ENCODE measurements around the gene MUL1. TPM values are rescaled to one million over a fixed set of nuclear protein-coding genes. Genes with fewer than 3 reads are reported as not detected.
"Not testable (repeated sequence)": the region's sequence is repeated elsewhere in the genome, so short reads cannot be mapped to it uniquely, and the experiment has no call there.

The MUL1 gene
- total RNA-seq, 4 donors from 2014 or later = 24.5 to 71.3 (median 42.7) TPM

GRCh38 chr1:20498116-20498515, 9.8 kb downstream of the MUL1 start:
- H3K27me3 ChIP-seq = no peaks in the 10 kb centered on the region
- H3K27ac ChIP-seq (replicated peaks in 1 of 4) = no peak overlapping the region
- WGBS = 84% methylated on average over 7 of the region's 7 CpGs
- peaks cover 11 to 19% (median 19%) of the 10 kb centered on the region in 4 donors for H3K4me1 ChIP-seq
- H3K36me3 ChIP-seq = peaks cover 37 to 66% (median 63%) of the 10 kb centered on the region in 4 donors
- no peak for DNase-seq (ENCODE audit: extremely low spot score)
- no peak overlapping the region for H3K4me3 ChIP-seq
- H3K9me3 ChIP-seq = no peaks in the 10 kb centered on the region
- intact Hi-C loops (cut with DNase I) = no loop called here
- TF ChIP-seq POLR2A (IDR thresholded peaks at IDR 0.05; ENCODE audit: low read depth) = no peak
- no peak for TF ChIP-seq CTCF (IDR thresholded peaks at IDR 0.05)
- no peak for TF ChIP-seq EP300 (IDR thresholded peaks at IDR 0.05)
- TF ChIP-seq POLR2AphosphoS5 (IDR thresholded peaks at IDR 0.05) = no peak

GRCh38 chr1:20497506-20497905, 10.4 kb downstream of the MUL1 start:
- no peaks in the 10 kb centered on the region for H3K27me3 ChIP-seq
- no peak for DNase-seq (ENCODE audit: extremely low spot score)
- H3K4me1 ChIP-seq = peaks cover 11 to 23% (median 20%) of the 10 kb centered on the region in 4 donors
- intact Hi-C loops (cut with DNase I) = no loop called here
- no peaks in the 10 kb centered on the region for H3K9me3 ChIP-seq
- TF ChIP-seq EP300 (IDR thresholded peaks at IDR 0.05) = no peak
- TF ChIP-seq POLR2A (IDR thresholded peaks at IDR 0.05; ENCODE audit: low read depth) = no peak
- TF ChIP-seq POLR2AphosphoS5 (IDR thresholded peaks at IDR 0.05) = no peak
- no peak for TF ChIP-seq CTCF (IDR thresholded peaks at IDR 0.05)
- H3K27ac ChIP-seq (replicated peaks in 1 of 4) = no peak overlapping the region
- 64% methylated on average over 5 of the region's 6 CpGs for WGBS
- H3K4me3 ChIP-seq = no peak overlapping the region
- H3K36me3 ChIP-seq = peaks cover 36 to 60% (median 56%) of the 10 kb centered on the region in 4 donors

GRCh38 chr1:20496725-20497383, 11.1 kb downstream of the MUL1 start:
- Histone ChIP-seq H3K36me3 (peaks cover 31 to 53% (median 50%) of the 10 kb centered on the region in 4 donors), H3K4me1 (peaks cover 11 to 23% (median 20%) of the 10 kb centered on the region in 4 donors)
- H3K27ac ChIP-seq (replicated peaks in 1 of 4); DNase-seq (ENCODE audit: extremely low spot score); intact Hi-C loops (cut with DNase I); H3K9me3 ChIP-seq; H3K27me3 ChIP-seq; H3K4me3 ChIP-seq: not testable (repeated sequence)
- WGBS = 91% methylated on average over 12 of the region's 12 CpGs

- H3K9me3 ChIP-seq = no peaks in the 10 kb centered on the region
- 78% methylated on average over 8 of the region's 8 CpGs for WGBS
- peaks cover 25 to 47% (median 44%) of the 10 kb centered on the region in 4 donors for H3K36me3 ChIP-seq
- TF ChIP-seq CTCF (IDR thresholded peaks at IDR 0.05) = no peak
- no peak for TF ChIP-seq EP300 (IDR thresholded peaks at IDR 0.05)
- TF ChIP-seq POLR2AphosphoS5 (IDR thresholded peaks at IDR 0.05) = no peak
- TF ChIP-seq POLR2A (IDR thresholded peaks at IDR 0.05; ENCODE audit: low read depth) = no peak
- no peak overlapping the region for H3K4me3 ChIP-seq
- H3K4me1 ChIP-seq = peaks cover 11 to 23% (median 20%) of the 10 kb centered on the region in 4 donors
- intact Hi-C loops (cut with DNase I) = no loop called here
- H3K27me3 ChIP-seq = no peaks in the 10 kb centered on the region
- no peak overlapping the region for H3K27ac ChIP-seq (replicated peaks in 1 of 4)
- DNase-seq (ENCODE audit: extremely low spot score) = no peak
Observed at GRCh38 chr1:20496241-20496661, 11.7 kb downstream of the MUL1 start.

GRCh38 chr1:20495661-20496060, 12.3 kb downstream of the MUL1 start:
- Histone ChIP-seq H3K4me1 (peaks cover 11 to 23% (median 20%) of the 10 kb centered on the region in 4 donors), H3K4me3 (no peak overlapping the region), H3K9me3 (no peaks in the 10 kb centered on the region), H3K27ac (replicated peaks in 1 of 4) (no peak overlapping the region), H3K27me3 (no peaks in the 10 kb centered on the region), H3K36me3 (peaks cover 19 to 41% (median 38%) of the 10 kb centered on the region in 4 donors)
- intact Hi-C loops (cut with DNase I) = no loop called here
- TF ChIP-seq POLR2AphosphoS5 (IDR thresholded peaks at IDR 0.05) (no peak), POLR2A (IDR thresholded peaks at IDR 0.05; ENCODE audit: low read depth) (no peak), EP300 (IDR thresholded peaks at IDR 0.05) (no peak), CTCF (IDR thresholded peaks at IDR 0.05) (no peak)
- 100% methylated on average over 1 of the region's 1 CpG for WGBS
- DNase-seq (ENCODE audit: extremely low spot score) = no peak
